K562 (cell line): ENCODE measurements around the gene SLC2A10. TPM values are rescaled to one million over a fixed set of nuclear protein-coding genes. Genes with fewer than 3 reads are reported as not detected.

Experiments used
- ATAC-seq: fragments of 200-7000 bp; cut with Tn5 transposase; 3 replicates; pipeline ENCODE4 v1.9.1; 2020; ENCODE audit warnings: moderate library complexity
- BruUV-seq: library from RNA; stranded (reverse); fragments of 400-500 nt; replicated peaks from 2 replicates; lab custom pipeline; 2021; lab: Mats Ljungman, UMichigan
- CTCF ChIA-PET: fragments of 300-600 bp; formaldehyde crosslinking; extraction: SDS; loops from one replicate; lab custom pipeline; 2021; ENCODE audit warnings: low intra/inter-chr PET ratio; lab: Yijun Ruan, JAX
- POLR2A ChIA-PET: fragments of 300-600, 350-650 bp; sonication (Branson Sonifier 250); formaldehyde crosslinking; extraction: SDS; loops from one replicate; lab custom pipeline; 2021; ENCODE audit warnings: antibody characterized with exemption, inconsistent platforms; lab: Yijun Ruan, JAX
- DNase-seq, 4 experiments: peaks; one replicate each; pipeline versions ENCODE4 v3.0.0 to v3.0.0-alpha.2; 2011 to 2018; ENCODE audit warnings: low spot score in 3 of 4, mixed read lengths in 3 of 4; ENCODE audit errors: extremely low read depth in 1 of 4
- FAIRE-seq: peaks from 2 replicates; lab custom pipeline; 2011; peaks lifted over from hg19 to GRCh38; lab: Jason Lieb, UNC
- H2AFZ ChIP-seq: 2 replicates; pipeline ENCODE4 v1.6.0; 2011; ENCODE audit warnings: low read depth, low read length, control low read depth, inconsistent platforms
- H3K27ac ChIP-seq: fragments of 200-600 bp; 3 replicates; pipeline ENCODE4 v1.8.0; 2011; ENCODE audit warnings: low read depth, mild to moderate bottlenecking, control low read depth, inconsistent platforms, low read length, moderate library complexity, mixed read lengths; ENCODE audit errors: extremely low read depth
- H3K27me3 ChIP-seq, 2 experiments: fragments of 300-600 bp in 1 of 2; 2 replicates in 1 of 2; 3 replicates in 1 of 2; pipeline versions ENCODE4 v1.6.0 to v1.8.0; 2011; ENCODE audit warnings: inconsistent platforms in 2 of 2, low read length in 2 of 2, mild to moderate bottlenecking in 1 of 2, mixed read lengths in 1 of 2, moderate library complexity in 1 of 2; ENCODE audit not compliant: control insufficient read depth in 2 of 2, insufficient read depth in 2 of 2
- H3K36me3 ChIP-seq: fragments of 300-600 bp; 3 replicates; pipeline ENCODE4 v1.8.0; 2011; ENCODE audit warnings: mild to moderate bottlenecking, low read length, inconsistent platforms; ENCODE audit not compliant: control insufficient read depth, insufficient read depth
- H3K4me1 ChIP-seq, 2 experiments: fragments of 200-600 bp in 1 of 2; replicated peaks in 1 of 2; 2 replicates in 1 of 2; 3 replicates in 1 of 2; pipeline versions ENCODE4 v1.5.1 to v1.8.0; 2011; ENCODE audit warnings: inconsistent platforms in 2 of 2, low read length in 2 of 2, mild to moderate bottlenecking in 1 of 2, mixed read lengths in 1 of 2, moderate library complexity in 1 of 2; ENCODE audit not compliant: control insufficient read depth in 2 of 2, insufficient read depth in 2 of 2
- H3K4me2 ChIP-seq: 2 replicates; pipeline ENCODE4 v1.6.1; 2011; ENCODE audit warnings: low read length, control low read depth, inconsistent platforms, mixed read lengths; ENCODE audit not compliant: insufficient read depth
- H3K4me3 ChIP-seq: fragments of 200-600 bp; sonication (generic), shearing (Covaris generic); 2 replicates; pipeline ENCODE4 v1.5.1; 2016; ENCODE audit warnings: control low read depth, inconsistent platforms
- H3K79me2 ChIP-seq: fragments of 200-600 bp; 3 replicates; pipeline ENCODE4 v1.8.0; 2011; ENCODE audit warnings: low read length, inconsistent platforms; ENCODE audit not compliant: control insufficient read depth, insufficient read depth
- H3K9ac ChIP-seq, 2 experiments: 2 replicates each; pipeline versions ENCODE4 v1.6.0 to v1.6.1; 2011; ENCODE audit warnings: low read depth in 2 of 2, low read length in 2 of 2, control low read depth in 1 of 2, inconsistent platforms in 1 of 2, mild to moderate bottlenecking in 1 of 2, mixed read lengths in 1 of 2; ENCODE audit not compliant: insufficient read depth in 1 of 2
- H3K9me1 ChIP-seq: one replicate; pipeline ENCODE4 v1.6.0; 2011; ENCODE audit warnings: inconsistent platforms, mild to moderate bottlenecking, low read length, moderate library complexity; ENCODE audit not compliant: control insufficient read depth, insufficient read depth
- H3K9me3 ChIP-seq: replicated peaks from 2 replicates; pipeline ENCODE4 v1.5.1; 2011; ENCODE audit warnings: low read depth, low read length, inconsistent platforms; ENCODE audit not compliant: control insufficient read depth, insufficient read depth
- H4K20me1 ChIP-seq: replicated peaks from 2 replicates; pipeline ENCODE4 v1.6.1; 2011; ENCODE audit warnings: low read length, inconsistent platforms, mixed read lengths; ENCODE audit not compliant: control insufficient read depth, insufficient read depth
- CHD2 ChIP-seq: IDR thresholded peaks from 2 replicates; pipeline ENCODE4 v1.6.1; 2011; ENCODE audit warnings: low read depth, low read length
- DIDO1 ChIP-seq: fragments of 450-650 bp; IDR thresholded peaks from 2 replicates; pipeline ENCODE4 v1.6.1; 2016; ENCODE audit warnings: low read depth, missing biosample characterization, missing genetic modification characterization
- E2F4 ChIP-seq: sonication (generic); formaldehyde crosslinking; IDR thresholded peaks from 2 replicates; pipeline ENCODE4 v1.8.0; 2022; ENCODE audit warnings: mild to moderate bottlenecking, low read depth, missing genetic modification reagents
- EZH2 ChIP-seq: IDR thresholded peaks from 2 replicates; pipeline ENCODE4 v1.6.1; 2012; ENCODE audit warnings: low read depth, mild to moderate bottlenecking, inconsistent platforms, low read length, borderline replicate concordance
- HBP1 ChIP-seq: fragments of 450-650 bp; formaldehyde crosslinking; IDR thresholded peaks from 2 replicates; pipeline ENCODE4 v1.4.0; 2022; ENCODE audit warnings: missing genetic modification characterization
- NFYB ChIP-seq: IDR thresholded peaks from 2 replicates; pipeline ENCODE4 v1.6.1; 2011; ENCODE audit warnings: mild to moderate bottlenecking, moderate library complexity; ENCODE audit not compliant: insufficient read length; ENCODE audit errors: extremely low read depth
- SP2 ChIP-seq: IDR thresholded peaks from 2 replicates; pipeline ENCODE4 v1.6.1; 2011; ENCODE audit warnings: mild to moderate bottlenecking, low read depth, low read length, moderate library complexity; ENCODE audit not compliant: poor library complexity, severe bottlenecking; ENCODE audit errors: extremely low read depth
- ZBTB40 ChIP-seq, 2 experiments: fragments of 450-650 bp in 1 of 2; sonication (generic) in 1 of 2; formaldehyde crosslinking in 1 of 2; IDR thresholded peaks; 2 replicates each; pipeline versions ENCODE4 v1.7.1 to v1.9.0; 2016 to 2022; ENCODE audit warnings: inconsistent platforms in 1 of 2, mild to moderate bottlenecking in 1 of 2, missing genetic modification reagents in 1 of 2
- ZNF445 ChIP-seq: fragments of 250-450 bp; sonication (Bioruptor Pico); IDR thresholded peaks from 2 replicates; pipeline ENCODE4 v1.4.0; 2020; ENCODE audit warnings: low read depth, mild to moderate bottlenecking, moderate library complexity
- ZNF830 ChIP-seq: fragments of 250-450 bp; sonication (Bioruptor Pico); IDR thresholded peaks from 2 replicates; pipeline ENCODE4 v1.5.0; 2021; ENCODE audit warnings: mild to moderate bottlenecking
- WGBS: fragments of 100-300 bp; shearing (Covaris generic); methylation state at CpG from one replicate; pipeline ENCODE4 v1.1.6; 2016; ENCODE audit warnings: low coverage, mixed read lengths; ENCODE audit not compliant: insufficient coverage; ENCODE audit errors: missing lambda C conversion rate; 5-methylcytosine and 5-hydroxymethylcytosine counted together
- in situ Hi-C: fragments of 300-500 bp; cut with MboI; formaldehyde crosslinking; loops from 4 replicates; pipeline ENCODE4 v1.15.0; 2018; ENCODE audit warnings: inconsistent platforms, mixed read lengths
- intact Hi-C: fragments of 100-400 bp; cut with micrococcal nuclease; formaldehyde crosslinking; loops from 2 replicates; pipeline ENCODE4 v1.14.2; 2022
- polyA plus RNA-seq, 8 experiments: library from polyadenylated mRNA; depleted of rRNA in 4 of 8; stranded (reverse) in 5 of 8; unstranded in 3 of 8; fragments of >200 nt; fragmentation: Nextera tagmentation in 2 of 8; fragmentation: Illumina TruSeq in 1 of 8; extraction: Ambion mirVana in 2 of 8; extraction: Trizol in 1 of 8; gene quantifications; 2 replicates each; pipeline versions ENCODE4 v1.2.1 to v1.2.3, GENCODE V29; 2011 to 2014; ENCODE audit warnings: inconsistent platforms in 1 of 8, missing spikeins in 1 of 8
- total RNA-seq, 7 experiments: library from RNA; depleted of rRNA in 6 of 7; stranded (reverse); fragments of >200 nt in 6 of 7; fragmentation: Illumina TruSeq in 2 of 7; extraction: Trizol in 2 of 7; gene quantifications; 2 replicates each; pipeline versions ENCODE4 v1.2.1 to v1.2.3, GENCODE V29; 2011 to 2021; ENCODE audit warnings: low replicate concordance in 1 of 7

Gene SLC2A10
- total and polyA plus RNA-seq, 9 of the 15 experiments (the other 6 are each of a cell fraction or from before 2014, with no cell fraction given), result 0.01 to 1.8 (median 0.10) TPM

- H4K20me1 ChIP-seq, result no peaks in the 10 kb centered on the region; the same call in 1 of the 2 replicates
- DNase-seq, result peak; percentile 16 to 67 (median 50)
- H3K4me3 ChIP-seq, result no peak overlapping the region
- WGBS, result 0% methylated on average over 4 of the region's 4 CpGs
- CTCF ChIA-PET, result no interaction called here
- H3K9me3 ChIP-seq, result no peaks in the 10 kb centered on the region
- no peak overlapping the region for H3K9ac ChIP-seq
- intact Hi-C loops (no loop called here), in situ Hi-C loops (no loop called here)
- no peaks in the 10 kb centered on the region for H3K9me1 ChIP-seq
- no TSS peak for BruUV-seq
- no peaks in the 10 kb centered on the region for H3K36me3 ChIP-seq
- H3K4me2 ChIP-seq, result no peak overlapping the region
- H3K79me2 ChIP-seq, result no peaks in the 10 kb centered on the region
- peaks cover 3 to 26% of the 10 kb centered on the region in 2 experiments; a peak in 3 of 5 replicates for H3K27me3 ChIP-seq
- H3K4me1 ChIP-seq, result no peaks in the 10 kb centered on the region
- FAIRE-seq, result peak; percentile 86
- peak; percentile 89 for ATAC-seq
- POLR2A ChIA-PET, result interaction anchor here (0.8 kb wide), 1 partner anchor 9 kb away, joined by 3 read pairs; no protein-coding TSS in a partner anchor
- H2AFZ ChIP-seq, result 0 out of 2 replicates have a peak overlapping the region, but pooled peaks have one; percentile 30
- H3K27ac ChIP-seq, result no peak overlapping the region
- TF ChIP-seq ZNF830 (CRISPR knock-in tag) (no peak), ZBTB40 (IDR thresholded peaks at IDR 0.05) (no peak), ZBTB40 (CRISPR knock-in tag; IDR thresholded peaks at IDR 0.05) (no peak), DIDO1 (tag) (no peak), EZH2 (no peak), CHD2 (no peak), ZNF445 (CRISPR knock-in tag) (no peak), NFYB (peak; percentile 59), SP2 (peak; percentile 40), HBP1 (CRISPR knock-in tag) (no peak), E2F4 (CRISPR knock-in tag) (no peak)
Measured at GRCh38 chr20:46731770-46732169, 22.3 kb downstream of the SLC2A10 start.
